Right lobe of liver (tissue), 6 donors: ENCODE data around the gene IFI27L1. TPM values are rescaled to one million over a fixed set of nuclear protein-coding genes. Genes with fewer than 3 reads are reported as not detected.

Source experiments
- ATAC-seq, 4 donors: fragments of 200-7000 bp; cut with Tn5 transposase; one replicate each; pipeline ENCODE4 v1.9.1; 2020; ENCODE audit warnings: mild to moderate bottlenecking in 4 of 4, moderate library complexity in 4 of 4
- DNase-seq, 3 donors: peaks; one replicate each; pipeline ENCODE4 v3.0.0-alpha.2; 2020
- H3K27ac ChIP-seq, 3 donors: fragments of 200-600 bp; one replicate each; pipeline ENCODE4 v1.8.0; 2022
- H3K27me3 ChIP-seq, 2 donors: fragments of 200-600 bp; one replicate each; pipeline ENCODE4 v1.8.0; 2022
- H3K36me3 ChIP-seq, 4 donors: fragments of 200-600 bp; sonication (generic) in 1 of 4; one replicate each; pipeline versions ENCODE4 v1.5.1 to v1.8.0; 2017 to 2022; ENCODE audit warnings: control low read depth in 1 of 4
- H3K4me1 ChIP-seq, 4 donors: fragments of 200-600 bp; sonication (generic) in 1 of 4; one replicate each; pipeline versions ENCODE4 v1.5.1 to v1.8.0; 2017 to 2022; ENCODE audit warnings: control low read depth in 1 of 4
- H3K4me3 ChIP-seq, 3 donors: fragments of 200-600 bp; one replicate each; pipeline ENCODE4 v1.8.0; 2022
- H3K9me3 ChIP-seq, 4 donors: fragments of 200-600 bp; sonication (generic) in 1 of 4; one replicate each; pipeline versions ENCODE4 v1.5.1 to v1.8.0; 2017 to 2022; ENCODE audit warnings: control low read depth in 1 of 4
- POLR2A ChIP-seq: fragments of 450-650 bp; IDR thresholded peaks from one replicate; pipeline ENCODE4 v1.6.1; 2017; ENCODE audit warnings: antibody characterized with exemption, mild to moderate bottlenecking
- WGBS: methylation state at CpG from one replicate; pipeline ENCODE4 v1.1.6; 2018; ENCODE audit warnings: low coverage, low lambda C conversion rate; ENCODE audit not compliant: insufficient coverage; ENCODE audit errors: missing lambda C conversion rate; 5-methylcytosine and 5-hydroxymethylcytosine counted together
- intact Hi-C, 2 donors: fragments of 100-400 bp; cut with DNase I; formaldehyde crosslinking; loops; one replicate each; pipeline versions ENCODE4 v1.11.2 to v1.14.1; 2022
- total RNA-seq, 6 experiments: library from RNA; depleted of rRNA in 2 of 6; stranded (reverse); fragments of >200 nt in 2 of 6; fragmentation: NEBNext Ultra II Directional in 3 of 6; extraction: Animal tissue kit (Norgen Biotek cat#: 25700) in 3 of 6; gene quantifications; one replicate each; pipeline versions ENCODE4 v1.1.0 to v1.2.4, GENCODE V29; 2016 to 2023
- TF ChIP-seq, protein P1 (sequence below), 4 donors: fragments of 200-600 bp in 3 of 4; fragments of 450-650 bp in 1 of 4; IDR thresholded peaks; one replicate each; pipeline versions ENCODE4 v1.5.1 to v1.8.0; 2016 to 2022; ENCODE audit warnings: antibody characterized with exemption in 4 of 4, mild to moderate bottlenecking in 2 of 4
- donor health status: DM: no; HTN: yes; CAD: no.
- donor health status: DM: no; HTN: no; CAD: no.
- donor health status: DM: no; HTN: no; CAD: no.
- donor health status: DM: no; HTN: yes; CAD: no.
- donor health status: DM: no; HTN: yes; CAD: no.

The IFI27L1 gene
- total RNA-seq, 6 experiments from 2014 or later: 2.6 to 8.2 (median 5.3) TPM

GRCh38 chr14:94093418-94093817, 12.3 kb downstream of the IFI27L1 start:
- WGBS: 95% methylated on average over 2 of the region's 2 CpGs
- DNase-seq: no peak
- no peak overlapping the region for H3K27ac ChIP-seq

DNA sequence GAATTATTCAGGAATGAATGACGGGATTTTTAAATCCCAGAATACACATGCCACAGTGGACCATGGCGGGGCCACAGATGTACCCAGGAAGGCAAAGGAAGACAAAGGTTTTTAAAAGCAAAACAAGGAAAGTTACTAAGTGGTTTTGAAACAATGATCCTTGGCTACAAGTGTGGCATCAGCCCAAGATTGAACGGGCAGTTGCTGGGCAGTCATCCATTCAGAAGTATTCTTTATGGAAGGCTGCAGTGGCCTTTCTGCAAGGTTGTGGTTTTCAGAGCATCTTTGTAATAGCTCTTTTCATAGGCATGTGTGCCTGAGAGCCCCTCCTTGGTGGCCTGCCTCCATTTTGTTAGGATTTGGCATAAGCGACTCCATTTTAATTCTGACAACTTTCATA, 16.0 kb downstream of the IFI27L1 start:
- Histone ChIP-seq H3K27ac (no peak overlapping the region), H3K4me3 (no peak overlapping the region), H3K9me3 (no peaks in the 10 kb centered on the region), H3K4me1 (no peaks in the 10 kb centered on the region), H3K27me3 (no peaks in the 10 kb centered on the region), H3K36me3 (no peaks in the 10 kb centered on the region)
- DNase-seq (no peak), ATAC-seq (no peak)
- TF ChIP-seq, protein P1, sequence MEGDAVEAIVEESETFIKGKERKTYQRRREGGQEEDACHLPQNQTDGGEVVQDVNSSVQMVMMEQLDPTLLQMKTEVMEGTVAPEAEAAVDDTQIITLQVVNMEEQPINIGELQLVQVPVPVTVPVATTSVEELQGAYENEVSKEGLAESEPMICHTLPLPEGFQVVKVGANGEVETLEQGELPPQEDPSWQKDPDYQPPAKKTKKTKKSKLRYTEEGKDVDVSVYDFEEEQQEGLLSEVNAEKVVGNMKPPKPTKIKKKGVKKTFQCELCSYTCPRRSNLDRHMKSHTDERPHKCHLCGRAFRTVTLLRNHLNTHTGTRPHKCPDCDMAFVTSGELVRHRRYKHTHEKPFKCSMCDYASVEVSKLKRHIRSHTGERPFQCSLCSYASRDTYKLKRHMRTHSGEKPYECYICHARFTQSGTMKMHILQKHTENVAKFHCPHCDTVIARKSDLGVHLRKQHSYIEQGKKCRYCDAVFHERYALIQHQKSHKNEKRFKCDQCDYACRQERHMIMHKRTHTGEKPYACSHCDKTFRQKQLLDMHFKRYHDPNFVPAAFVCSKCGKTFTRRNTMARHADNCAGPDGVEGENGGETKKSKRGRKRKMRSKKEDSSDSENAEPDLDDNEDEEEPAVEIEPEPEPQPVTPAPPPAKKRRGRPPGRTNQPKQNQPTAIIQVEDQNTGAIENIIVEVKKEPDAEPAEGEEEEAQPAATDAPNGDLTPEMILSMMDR (IDR thresholded peaks at IDR 0.05): no peak
- no peak for TF ChIP-seq POLR2A
- WGBS: 89% methylated on average over 4 of the region's 4 CpGs
- intact Hi-C loops: no loop called here

More at GRCh38 chr14:94093418-94093817, 12.3 kb downstream of the IFI27L1 start:
- no peaks in the 10 kb centered on the region for H3K9me3 ChIP-seq
- ATAC-seq: no peak
- TF ChIP-seq POLR2A: no peak
- TF ChIP-seq, protein P1 (IDR thresholded peaks at IDR 0.05): no peak
- H3K4me1 ChIP-seq: no peaks in the 10 kb centered on the region
- no peaks in the 10 kb centered on the region for H3K36me3 ChIP-seq
- intact Hi-C loops: no loop called here
- H3K4me3 ChIP-seq: no peak overlapping the region
- no peaks in the 10 kb centered on the region for H3K27me3 ChIP-seq

- no peak overlapping the region for H3K4me3 ChIP-seq
- DNase-seq (no peak), ATAC-seq (no peak)
- intact Hi-C loops: no loop called here
- H3K27me3 ChIP-seq: no peaks in the 10 kb centered on the region
- no peak for TF ChIP-seq POLR2A
- no peaks in the 10 kb centered on the region for H3K36me3 ChIP-seq
- H3K4me1 ChIP-seq: no peaks in the 10 kb centered on the region
- WGBS: 50% methylated on average over 8 of the region's 10 CpGs
- H3K27ac ChIP-seq: no peak overlapping the region
- H3K9me3 ChIP-seq: no peaks in the 10 kb centered on the region
Observed at GRCh38 chr14:94098326-94098992, 17.3 kb downstream of the IFI27L1 start.

- DNase-seq (no peak), ATAC-seq (no peak)
- TF ChIP-seq POLR2A: no peak
- TF ChIP-seq, protein P1 (IDR thresholded peaks at IDR 0.05): no peak
- Histone ChIP-seq H3K9me3 (no peaks in the 10 kb centered on the region), H3K27me3 (no peaks in the 10 kb centered on the region), H3K36me3 (no peaks in the 10 kb centered on the region), H3K27ac (no peak overlapping the region), H3K4me1 (no peaks in the 10 kb centered on the region), H3K4me3 (no peak overlapping the region)
- 70% methylated on average over 5 of the region's 6 CpGs for WGBS
- intact Hi-C loops: no loop called here
Observed at GRCh38 chr14:94099006-94099405, 17.9 kb downstream of the IFI27L1 start.

GRCh38 chr14:94100847-94101246, 19.7 kb downstream of the IFI27L1 start:
- H3K36me3 ChIP-seq: no peaks in the 10 kb centered on the region
- H3K4me1 ChIP-seq: no peaks in the 10 kb centered on the region
- H3K9me3 ChIP-seq: no peaks in the 10 kb centered on the region
- H3K27ac ChIP-seq: no peak overlapping the region
- no peaks in the 10 kb centered on the region for H3K27me3 ChIP-seq
- intact Hi-C loops: no loop called here
- WGBS: 60% methylated on average over 3 of the region's 4 CpGs
- no peak overlapping the region for H3K4me3 ChIP-seq
- no peak for ATAC-seq
- no peak for TF ChIP-seq POLR2A
- TF ChIP-seq, protein P1 (IDR thresholded peaks at IDR 0.05): no peak
- DNase-seq: no peak
